Measurements from ENCODE around the gene CERKL.

The CERKL gene

DNA sequence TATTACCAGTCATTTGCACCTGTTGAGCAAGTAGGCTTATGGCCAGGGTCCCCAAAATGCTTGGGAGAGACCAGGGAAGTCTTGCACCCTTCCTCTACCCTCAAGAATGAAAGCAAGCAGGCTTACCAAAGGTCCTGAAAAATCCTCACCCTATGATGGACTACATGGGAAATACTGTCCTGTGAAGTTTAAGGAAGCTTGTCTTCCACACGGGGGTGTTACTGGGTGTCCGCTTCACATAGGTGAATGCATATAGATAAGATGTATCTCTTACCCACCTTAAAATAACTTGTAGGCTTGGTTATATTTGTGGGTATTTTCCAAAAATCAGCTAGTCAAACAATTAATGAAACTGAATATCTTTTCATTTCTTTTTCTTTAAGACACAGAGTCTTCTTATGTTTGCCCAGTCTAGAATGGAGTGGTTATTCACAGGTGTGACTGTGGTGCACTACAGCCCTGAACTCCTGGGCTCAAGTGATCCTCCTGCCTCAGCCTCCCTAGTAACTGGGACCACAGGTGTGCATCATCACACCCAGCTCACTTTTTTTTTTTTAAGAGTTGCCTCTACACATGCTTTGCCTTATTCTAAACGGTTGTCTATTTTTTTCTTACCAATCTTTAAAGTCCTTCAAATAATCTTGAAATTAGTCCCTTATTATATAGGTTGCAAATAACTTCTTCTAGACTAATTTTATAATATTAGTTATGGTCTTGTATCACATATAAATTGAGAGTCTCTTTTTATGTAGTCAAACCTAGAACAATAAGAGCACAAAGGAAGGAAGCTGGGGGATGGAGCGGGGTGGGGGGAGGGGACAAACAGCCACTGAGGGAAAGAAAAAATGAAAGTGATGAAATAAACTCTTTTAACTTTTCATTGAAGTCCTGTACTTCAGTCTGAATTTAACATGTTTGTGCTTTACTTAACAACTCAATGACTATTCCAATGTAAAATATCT is 49.0 kb downstream of the CERKL start:
- no peaks in the 10 kb centered on the region for H3K4me1 ChIP-seq (ENCODE audit: low read depth, poor library complexity, severe bottlenecking)
- H3K4me3 ChIP-seq (IDR thresholded peaks at IDR 0.05; ENCODE audit: insufficient read depth, low read depth, low read length) = no peak overlapping the region
- H4K20me1 ChIP-seq (ENCODE audit: insufficient read depth) = no peaks in the 10 kb centered on the region
- H3K27ac ChIP-seq = no peak overlapping the region
- H3K9ac ChIP-seq = no peak overlapping the region
- no peaks in the 10 kb centered on the region for H3K27me3 ChIP-seq (ENCODE audit: insufficient read depth, low read depth)
- TF ChIP-seq, protein P1, sequence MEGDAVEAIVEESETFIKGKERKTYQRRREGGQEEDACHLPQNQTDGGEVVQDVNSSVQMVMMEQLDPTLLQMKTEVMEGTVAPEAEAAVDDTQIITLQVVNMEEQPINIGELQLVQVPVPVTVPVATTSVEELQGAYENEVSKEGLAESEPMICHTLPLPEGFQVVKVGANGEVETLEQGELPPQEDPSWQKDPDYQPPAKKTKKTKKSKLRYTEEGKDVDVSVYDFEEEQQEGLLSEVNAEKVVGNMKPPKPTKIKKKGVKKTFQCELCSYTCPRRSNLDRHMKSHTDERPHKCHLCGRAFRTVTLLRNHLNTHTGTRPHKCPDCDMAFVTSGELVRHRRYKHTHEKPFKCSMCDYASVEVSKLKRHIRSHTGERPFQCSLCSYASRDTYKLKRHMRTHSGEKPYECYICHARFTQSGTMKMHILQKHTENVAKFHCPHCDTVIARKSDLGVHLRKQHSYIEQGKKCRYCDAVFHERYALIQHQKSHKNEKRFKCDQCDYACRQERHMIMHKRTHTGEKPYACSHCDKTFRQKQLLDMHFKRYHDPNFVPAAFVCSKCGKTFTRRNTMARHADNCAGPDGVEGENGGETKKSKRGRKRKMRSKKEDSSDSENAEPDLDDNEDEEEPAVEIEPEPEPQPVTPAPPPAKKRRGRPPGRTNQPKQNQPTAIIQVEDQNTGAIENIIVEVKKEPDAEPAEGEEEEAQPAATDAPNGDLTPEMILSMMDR (conservative IDR thresholded peaks at IDR 0.05; ENCODE audit: low read depth, low read length) = no peak
- H2AFZ ChIP-seq (ENCODE audit: low read depth) = no peak overlapping the region
- no peaks in the 10 kb centered on the region for H3K36me3 ChIP-seq (ENCODE audit: insufficient read depth)
- H3K79me2 ChIP-seq (ENCODE audit: insufficient read depth, low read depth) = no peaks in the 10 kb centered on the region
- no peak overlapping the region for H3K4me2 ChIP-seq

DNA sequence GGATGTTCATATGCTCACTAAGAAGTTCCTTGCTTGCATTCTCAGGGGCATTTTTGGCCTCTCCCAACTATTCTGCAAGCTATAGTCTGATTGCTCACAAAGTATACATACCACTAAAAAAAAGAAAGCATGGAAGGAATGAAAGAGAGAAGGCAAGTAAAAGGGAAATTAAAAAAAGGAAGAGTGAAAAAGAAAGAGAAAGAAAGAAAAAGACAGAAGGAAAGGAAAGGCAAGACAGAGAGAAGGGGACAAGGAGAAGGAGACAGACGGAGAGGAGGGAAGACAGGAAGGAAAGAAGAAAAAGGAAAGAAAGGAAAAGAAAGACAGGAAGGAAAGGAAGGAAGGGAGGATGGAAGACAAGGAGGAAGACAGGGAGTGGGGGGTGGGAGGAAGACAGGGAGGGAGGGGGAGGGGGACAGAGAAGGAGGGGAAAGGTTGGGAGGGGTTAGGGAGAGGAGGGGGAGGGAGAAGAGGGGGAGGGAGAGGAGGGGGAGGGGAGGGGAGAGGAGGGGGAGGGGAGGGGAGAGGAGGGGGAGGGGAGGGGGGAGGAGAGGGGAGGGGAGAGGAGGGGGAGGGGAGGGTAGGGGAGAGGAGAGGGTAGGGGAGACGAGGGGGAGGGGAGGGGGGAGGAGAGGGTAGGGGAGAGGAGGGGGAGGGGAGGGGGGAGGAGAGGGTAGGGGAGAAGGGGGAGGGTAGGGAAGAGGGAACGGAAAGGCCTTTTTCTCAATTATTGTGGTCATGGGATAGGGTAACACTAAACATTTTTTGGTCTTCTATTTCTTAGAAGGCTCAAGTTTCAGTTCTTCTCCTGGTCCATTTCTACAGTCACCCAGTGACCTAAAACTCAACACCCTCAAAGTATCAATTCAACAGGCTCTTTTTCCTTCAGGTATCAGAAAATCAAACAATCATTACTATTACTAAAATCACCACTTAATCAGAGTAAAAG is 50.7 kb downstream of the CERKL start:
- Histone ChIP-seq H3K9ac (no peak overlapping the region), H3K27me3 (ENCODE audit: insufficient read depth, low read depth) (no peaks in the 10 kb centered on the region)

DNA sequence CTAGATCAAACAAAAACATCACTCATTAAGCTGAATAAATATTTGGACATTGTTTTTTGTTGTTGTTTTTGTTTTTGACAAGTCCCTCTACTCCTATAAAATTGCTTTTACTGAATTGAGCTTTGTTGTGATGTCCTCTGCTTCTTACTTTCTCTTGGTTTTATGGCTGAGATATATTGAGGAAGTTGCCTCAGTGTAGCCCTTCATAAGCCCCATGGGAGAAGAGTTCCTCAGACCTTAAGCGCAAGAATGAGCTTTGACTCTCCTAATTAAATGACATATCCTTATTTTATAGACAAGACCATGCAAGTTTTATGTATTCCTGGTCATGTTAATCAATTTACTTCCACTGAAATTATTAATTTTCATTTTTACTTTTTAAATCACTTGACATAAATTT is 54.9 kb downstream of the CERKL start:
- no peaks in the 10 kb centered on the region for H3K79me2 ChIP-seq (ENCODE audit: insufficient read depth, low read depth)
- no peaks in the 10 kb centered on the region for H3K36me3 ChIP-seq (ENCODE audit: insufficient read depth)
- H3K27ac ChIP-seq = no peak overlapping the region
- TF ChIP-seq, protein P1 (conservative IDR thresholded peaks at IDR 0.05; ENCODE audit: low read depth, low read length) = no peak
- no peak overlapping the region for H3K4me2 ChIP-seq
- no peaks in the 10 kb centered on the region for H4K20me1 ChIP-seq (ENCODE audit: insufficient read depth)
- no peak overlapping the region for H2AFZ ChIP-seq (ENCODE audit: low read depth)
- no peak overlapping the region for H3K4me3 ChIP-seq (IDR thresholded peaks at IDR 0.05; ENCODE audit: insufficient read depth, low read depth, low read length)
- H3K9ac ChIP-seq = no peak overlapping the region
- H3K4me1 ChIP-seq (ENCODE audit: low read depth, poor library complexity, severe bottlenecking) = no peaks in the 10 kb centered on the region
- H3K27me3 ChIP-seq (ENCODE audit: insufficient read depth, low read depth) = no peaks in the 10 kb centered on the region

More for the DNA sequence above, 50.7 kb downstream of the CERKL start:
- no peaks in the 10 kb centered on the region for H3K4me1 ChIP-seq (ENCODE audit: low read depth, poor library complexity, severe bottlenecking)
- TF ChIP-seq, protein P1 (conservative IDR thresholded peaks at IDR 0.05; ENCODE audit: low read depth, low read length) = no peak
- H3K4me3 ChIP-seq (IDR thresholded peaks at IDR 0.05; ENCODE audit: insufficient read depth, low read depth, low read length) = no peak overlapping the region
- H2AFZ ChIP-seq (ENCODE audit: low read depth) = no peak overlapping the region
- H3K79me2 ChIP-seq (ENCODE audit: insufficient read depth, low read depth) = no peaks in the 10 kb centered on the region
- no peaks in the 10 kb centered on the region for H3K36me3 ChIP-seq (ENCODE audit: insufficient read depth)
- no peaks in the 10 kb centered on the region for H4K20me1 ChIP-seq (ENCODE audit: insufficient read depth)
- no peak overlapping the region for H3K4me2 ChIP-seq
- H3K27ac ChIP-seq = no peak overlapping the region

DNA sequence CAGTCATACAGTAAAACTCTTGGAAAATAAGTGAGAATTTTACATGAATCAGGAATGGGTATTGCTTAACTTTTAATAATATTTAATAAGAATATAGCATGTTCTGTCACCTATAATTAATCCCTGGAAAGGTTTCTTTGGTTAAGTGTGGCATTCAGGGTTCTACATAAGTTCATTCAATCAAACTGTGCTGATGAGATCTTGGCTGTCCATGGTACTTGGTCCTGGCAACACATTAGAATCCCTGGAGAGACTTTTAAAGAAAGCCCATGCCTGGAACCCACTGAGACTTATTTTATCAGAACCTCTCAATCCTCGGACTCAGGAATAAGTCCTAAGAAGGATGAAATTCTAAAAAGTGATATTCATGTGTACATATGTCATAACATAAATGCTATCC is 60.3 kb downstream of the CERKL start:
- Histone ChIP-seq H3K4me3 (IDR thresholded peaks at IDR 0.05; ENCODE audit: insufficient read depth, low read depth, low read length) (no peak overlapping the region), H3K9ac (no peak overlapping the region), H4K20me1 (ENCODE audit: insufficient read depth) (no peaks in the 10 kb centered on the region), H3K27me3 (ENCODE audit: insufficient read depth, low read depth) (no peaks in the 10 kb centered on the region), H3K4me1 (ENCODE audit: low read depth, poor library complexity, severe bottlenecking) (no peaks in the 10 kb centered on the region), H2AFZ (ENCODE audit: low read depth) (no peak overlapping the region), H3K4me2 (no peak overlapping the region), H3K79me2 (ENCODE audit: insufficient read depth, low read depth) (no peaks in the 10 kb centered on the region), H3K36me3 (ENCODE audit: insufficient read depth) (no peaks in the 10 kb centered on the region), H3K27ac (no peak overlapping the region)
- TF ChIP-seq, protein P1 (conservative IDR thresholded peaks at IDR 0.05; ENCODE audit: low read depth, low read length) = no peak

All from KMS-11 (cell line).